NK-92 treated with Interleukin-12 subunit alpha and Interleukin-12 subunit beta, amount 100 ng/mL, for 24 hours (cell line): ENCODE measurements around the gene PLEKHA4.
"Not testable (repeated sequence)": the region's sequence is repeated elsewhere in the genome, so short reads cannot be mapped to it uniquely, and the experiment has no call there.

ENCODE experiments used
- DNase-seq: peaks from one replicate; lab custom pipeline; 2025; lab: John Stamatoyannopoulos, UW

The PLEKHA4 gene

GRCh38 chr19:48887861-48888612 lies 19.6 kb upstream of the PLEKHA4 start:
- no peak for DNase-seq

- no peak for DNase-seq
Observed at GRCh38 chr19:48883726-48884125, 15.3 kb upstream of the PLEKHA4 start.

- no peak for DNase-seq
Observed at GRCh38 chr19:48881741-48882657, 13.6 kb upstream of the PLEKHA4 start.

GRCh38 chr19:48879696-48880095 lies 11.3 kb upstream of the PLEKHA4 start:
- not testable (repeated sequence) for DNase-seq

- no peak for DNase-seq
Observed at GRCh38 chr19:48879025-48879637, 10.7 kb upstream of the PLEKHA4 start.

- no peak for DNase-seq
Observed at GRCh38 chr19:48878196-48879024, 10.0 kb upstream of the PLEKHA4 start.

- no peak for DNase-seq
Observed at GRCh38 chr19:48877855-48878195, 9.4 kb upstream of the PLEKHA4 start.

GRCh38 chr19:48876043-48876981 lies 7.9 kb upstream of the PLEKHA4 start:
- not testable (repeated sequence) for DNase-seq

GRCh38 chr19:48874303-48875135 lies 6.1 kb upstream of the PLEKHA4 start:
- peak; percentile 27 for DNase-seq

GRCh38 chr19:48873476-48874302 lies 5.3 kb upstream of the PLEKHA4 start:
- DNase-seq, result peak; percentile 14

- DNase-seq, result peak; percentile 65
Observed at GRCh38 chr19:48872884-48873475, 4.6 kb upstream of the PLEKHA4 start.

- peak; percentile 93 for DNase-seq
Observed at GRCh38 chr19:48872182-48872883, 3.9 kb upstream of the PLEKHA4 start, which contains the start of gene PPP1R15A. PPP1R15A (plus strand) TSS chr19:48872421; CDS start chr19:48873234, 813 bp downstream.

GRCh38 chr19:48871471-48872181 lies 3.2 kb upstream of the PLEKHA4 start:
- not testable (repeated sequence) for DNase-seq

GRCh38 chr19:48870048-48870447 lies 1.6 kb upstream of the PLEKHA4 start:
- no peak for DNase-seq

- DNase-seq, result no peak
Observed at GRCh38 chr19:48867746-48868113, 687 bp downstream of the PLEKHA4 start.

- DNase-seq, result no peak
Observed at GRCh38 chr19:48867123-48867745, 1.2 kb downstream of the PLEKHA4 start.

- no peak for DNase-seq
Observed at GRCh38 chr19:48866692-48867091, 1.7 kb downstream of the PLEKHA4 start.
